IMR-90 (cell line): ENCODE data around the gene ME2. TPM values are rescaled to one million over a fixed set of nuclear protein-coding genes. Genes with fewer than 3 reads are reported as not detected.

Experiments
- ATAC-seq: fragments of 200-7000 bp; cut with Tn5 transposase; 2 replicates; pipeline ENCODE4 v1.9.1; 2020; ENCODE audit warnings: low read depth, mild to moderate bottlenecking, moderate library complexity
- BruUV-seq: library from RNA; stranded (reverse); fragments of 400-500 nt; replicated peaks from 2 replicates; lab custom pipeline; 2021; lab: Mats Ljungman, UMichigan
- CTCF ChIA-PET: fragments of 300-600 bp; formaldehyde crosslinking; extraction: SDS; loops from one replicate; lab custom pipeline; 2021; ENCODE audit warnings: antibody characterized with exemption; lab: Yijun Ruan, JAX
- POLR2A ChIA-PET: fragments of 300-600 bp; sonication (Branson Sonifier 250); formaldehyde crosslinking; loops from one replicate; lab custom pipeline; 2022; ENCODE audit warnings: antibody characterized with exemption; ENCODE audit not compliant: unreplicated experiment; lab: Charles Lee
- DNase-seq: peaks from one replicate; pipeline ENCODE4 v3.0.0; 2013
- H2AFZ ChIP-seq: replicated peaks from 2 replicates; pipeline ENCODE3; 2013; ENCODE audit warnings: low read length, mild to moderate bottlenecking; ENCODE audit not compliant: poor library complexity
- H2AK5ac ChIP-seq: 2 replicates; pipeline ENCODE4 v1.6.1; 2013; ENCODE audit warnings: low read depth, low read length, inconsistent platforms
- H2AK9ac ChIP-seq: replicated peaks from 2 replicates; pipeline ENCODE3; 2013; ENCODE audit warnings: mild to moderate bottlenecking, low read depth, low read length, moderate library complexity; ENCODE audit not compliant: poor library complexity
- H2BK120ac ChIP-seq: 2 replicates; pipeline ENCODE4 v1.6.1; 2013; ENCODE audit warnings: low read depth, low read length, inconsistent platforms
- H2BK15ac ChIP-seq: 3 replicates; pipeline ENCODE4 v1.6.1; 2013; ENCODE audit warnings: low read depth, low read length, inconsistent platforms
- H2BK20ac ChIP-seq: 2 replicates; pipeline ENCODE4 v1.6.1; 2013; ENCODE audit warnings: low read depth, mild to moderate bottlenecking, inconsistent platforms, low read length, moderate library complexity
- H2BK5ac ChIP-seq: 2 replicates; pipeline ENCODE4 v1.6.1; 2013; ENCODE audit warnings: mild to moderate bottlenecking, low read depth, low read length, inconsistent platforms; ENCODE audit not compliant: poor library complexity, severe bottlenecking
- H3K14ac ChIP-seq: replicated peaks from 2 replicates; pipeline ENCODE4 v1.6.1; 2013; ENCODE audit warnings: low read depth, low read length, inconsistent platforms
- H3K18ac ChIP-seq: 2 replicates; pipeline ENCODE4 v1.6.1; 2013; ENCODE audit warnings: low read depth, low read length, control low read depth
- H3K23ac ChIP-seq: 2 replicates; pipeline ENCODE4 v1.6.1; 2013; ENCODE audit warnings: low read depth, low read length, inconsistent platforms
- H3K27ac ChIP-seq: 2 replicates; pipeline ENCODE4 v1.5.1; 2013; ENCODE audit warnings: mild to moderate bottlenecking, control low read depth, low read length; ENCODE audit not compliant: insufficient read depth
- H3K27me3 ChIP-seq: 2 replicates; pipeline ENCODE4 v1.6.1; 2013; ENCODE audit warnings: low read length; ENCODE audit not compliant: control insufficient read depth, insufficient read depth
- H3K36me3 ChIP-seq: 2 replicates; pipeline ENCODE4 v1.6.1; 2013; ENCODE audit warnings: low read length, mixed read lengths; ENCODE audit not compliant: control insufficient read depth, insufficient read depth
- H3K4ac ChIP-seq: 2 replicates; pipeline ENCODE4 v1.6.1; 2013; ENCODE audit warnings: low read depth, low read length, inconsistent platforms
- H3K4me1 ChIP-seq: 2 replicates; pipeline ENCODE4 v1.6.1; 2013; ENCODE audit warnings: low read length, mixed read lengths; ENCODE audit not compliant: control insufficient read depth, insufficient read depth
- H3K4me2 ChIP-seq: 2 replicates; pipeline ENCODE4 v1.6.1; 2013; ENCODE audit warnings: low read depth, mild to moderate bottlenecking, control low read depth, low read length, moderate library complexity
- H3K4me3 ChIP-seq: 2 replicates; pipeline ENCODE4 v1.5.1; 2013; ENCODE audit warnings: low read depth, mild to moderate bottlenecking, control low read depth, low read length, moderate library complexity; ENCODE audit not compliant: insufficient read depth
- H3K56ac ChIP-seq: 2 replicates; pipeline ENCODE4 v1.6.1; 2013; ENCODE audit warnings: low read length, inconsistent platforms; ENCODE audit not compliant: insufficient read depth; ENCODE audit errors: extremely low read depth
- H3K79me1 ChIP-seq, 2 experiments: 2 replicates each; pipeline ENCODE4 v1.6.1; 2013; ENCODE audit warnings: low read length in 2 of 2, inconsistent platforms in 1 of 2, low read depth in 1 of 2
- H3K9ac ChIP-seq: 2 replicates; pipeline ENCODE4 v1.6.1; 2013; ENCODE audit warnings: low read depth, low read length, control low read depth
- H3K9me1 ChIP-seq: 2 replicates; pipeline ENCODE4 v1.6.1; 2013; ENCODE audit warnings: low read length, inconsistent platforms; ENCODE audit not compliant: insufficient read depth
- H3K9me3 ChIP-seq: 2 replicates; pipeline ENCODE4 v1.6.1; 2013; ENCODE audit warnings: low read length; ENCODE audit not compliant: control insufficient read depth, insufficient read depth
- H4K20me1 ChIP-seq: 2 replicates; pipeline ENCODE4 v1.6.1; 2013; ENCODE audit warnings: low read length, inconsistent platforms; ENCODE audit not compliant: insufficient read depth
- H4K5ac ChIP-seq: 2 replicates; pipeline ENCODE4 v1.6.1; 2013; ENCODE audit warnings: mild to moderate bottlenecking, low read depth, low read length, control low read depth
- H4K8ac ChIP-seq, 2 experiments: 2 replicates each; pipeline ENCODE4 v1.6.1; 2013; ENCODE audit warnings: low read depth in 2 of 2, low read length in 2 of 2, control low read depth in 1 of 2, inconsistent platforms in 1 of 2
- H4K91ac ChIP-seq: 2 replicates; pipeline ENCODE4 v1.6.1; 2013; ENCODE audit warnings: low read depth, low read length, inconsistent platforms; ENCODE audit not compliant: insufficient read depth
- BHLHE40 ChIP-seq: fragments of 150-350 bp; IDR thresholded peaks from 2 replicates; pipeline ENCODE4 v1.6.1; 2016; ENCODE audit warnings: mild to moderate bottlenecking, low read depth, low read length
- CHD1 ChIP-seq: IDR thresholded peaks from 2 replicates; pipeline ENCODE4 v1.6.1; 2012; ENCODE audit warnings: low read depth, low read length, improper control_type of control experiment
- FOS ChIP-seq: fragments of 150-350 bp; IDR thresholded peaks from 2 replicates; pipeline ENCODE4 v1.6.1; 2016; ENCODE audit warnings: low read depth, low read length
- MAFK ChIP-seq: IDR thresholded peaks from 2 replicates; pipeline ENCODE4 v1.6.1; 2012; ENCODE audit warnings: low read depth, low read length, improper control_type of control experiment
- MAZ ChIP-seq: IDR thresholded peaks from 2 replicates; pipeline ENCODE4 v1.6.1; 2012; ENCODE audit warnings: low read depth, mild to moderate bottlenecking, low read length, improper control_type of control experiment, moderate library complexity, borderline replicate concordance
- MXI1 ChIP-seq: IDR thresholded peaks from 2 replicates; pipeline ENCODE4 v1.6.1; 2012; ENCODE audit warnings: low read depth, mild to moderate bottlenecking, low read length, moderate library complexity, borderline replicate concordance
- POLR2A ChIP-seq: IDR thresholded peaks from 2 replicates; pipeline ENCODE4 v1.6.1; 2012; ENCODE audit warnings: mild to moderate bottlenecking, low read depth, low read length
- RCOR1 ChIP-seq: IDR thresholded peaks from 2 replicates; pipeline ENCODE4 v1.6.1; 2012; ENCODE audit warnings: mild to moderate bottlenecking, low read length, improper control_type of control experiment; ENCODE audit not compliant: insufficient replicate concordance
- SMC3 ChIP-seq: fragments of 150-350 bp; IDR thresholded peaks from 2 replicates; pipeline ENCODE4 v1.6.1; 2016; ENCODE audit warnings: low read depth, mild to moderate bottlenecking, antibody characterized with exemption, low read length, moderate library complexity
- WGBS, 2 experiments: methylation state at CpG; one replicate each; pipeline versions ENCODE4 v1.1.5 to v1.1.7; 2013; ENCODE audit warnings: missing lambda C conversion rate in 2 of 2; ENCODE audit not compliant: insufficient read length in 1 of 2; ENCODE audit errors: extremely low coverage in 2 of 2; 5-methylcytosine and 5-hydroxymethylcytosine counted together
- dilution Hi-C: fragments of 300-500 bp; cut with HindIII; formaldehyde crosslinking; loops from one replicate; pipeline ENCODE4 v1.14.3; 2018; ENCODE audit warnings: low sequenced_read_pairs; ENCODE audit not compliant: unreplicated experiment
- in situ Hi-C: fragments of 300-500 bp; cut with MboI; formaldehyde crosslinking; loops from 3 replicates; pipeline ENCODE4 v1.14.3; 2019; ENCODE audit warnings: low sequenced_read_pairs, inconsistent platforms, mixed read lengths
- intact Hi-C: fragments of 100-400 bp; cut with micrococcal nuclease; formaldehyde crosslinking; loops from 2 replicates; pipeline ENCODE4 v1.10.0; 2022
- polyA plus RNA-seq, 3 experiments: library from polyadenylated mRNA; depleted of rRNA; stranded (reverse); fragments of >200 nt; gene quantifications; 2 replicates each; pipeline ENCODE4 v1.2.3, GENCODE V29; 2012; ENCODE audit warnings: low replicate concordance in 1 of 3
- total RNA-seq: library from RNA; depleted of rRNA; stranded (reverse); fragments of >200 nt; gene quantifications from 2 replicates; pipeline ENCODE4 v1.2.3, GENCODE V29; 2012
- TF ChIP-seq, protein P1 (sequence below): conservative IDR thresholded peaks from 2 replicates; pipeline ENCODE4 v1.5.1; 2012; ENCODE audit warnings: mild to moderate bottlenecking, low read depth, low read length, improper control_type of control experiment

Gene ME2
- total and polyA plus RNA-seq, 2 of the 4 experiments (the other 2 are of a cell fraction), result 29.7 to 32.6 TPM

DNA sequence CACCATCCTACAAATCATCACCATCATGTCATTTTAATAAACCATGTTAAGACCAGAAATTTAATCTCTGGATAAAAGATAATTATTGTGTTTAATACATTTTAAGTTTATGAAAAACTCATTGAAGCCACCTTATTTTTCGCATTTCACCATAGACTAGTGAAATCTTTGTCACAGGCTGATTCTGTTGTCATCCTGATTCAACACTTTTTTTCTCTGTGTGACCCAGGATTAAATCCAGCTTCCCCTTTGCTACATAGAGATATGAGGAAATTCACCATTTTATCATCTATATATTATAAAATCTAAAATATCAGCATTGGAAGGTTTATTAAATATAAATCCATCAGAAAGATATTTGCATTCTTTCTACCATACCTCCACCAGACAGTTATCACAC, 29.9 kb upstream of the ME2 start:
- no peak overlapping the region for H3K56ac ChIP-seq
- H4K20me1 ChIP-seq, result no peaks in the 10 kb centered on the region
- dilution Hi-C loops (no loop called here), intact Hi-C loops (no loop called here), in situ Hi-C loops (no loop called here)
- H3K79me1 ChIP-seq, result no peaks in the 10 kb centered on the region
- DNase-seq, result no peak
- H2BK5ac ChIP-seq, result no peak overlapping the region
- no CpG with 5 or more reads among the region's 1 CpG for WGBS, 2 experiments
- H4K91ac ChIP-seq, result no peak overlapping the region
- H3K4me1 ChIP-seq, result no peaks in the 10 kb centered on the region
- TF ChIP-seq BHLHE40 (no peak), SMC3 (no peak), MXI1 (no peak), POLR2A (no peak), MAFK (no peak), MAZ (no peak), FOS (no peak), RCOR1 (no peak), CHD1 (no peak)
- TF ChIP-seq, protein P1, sequence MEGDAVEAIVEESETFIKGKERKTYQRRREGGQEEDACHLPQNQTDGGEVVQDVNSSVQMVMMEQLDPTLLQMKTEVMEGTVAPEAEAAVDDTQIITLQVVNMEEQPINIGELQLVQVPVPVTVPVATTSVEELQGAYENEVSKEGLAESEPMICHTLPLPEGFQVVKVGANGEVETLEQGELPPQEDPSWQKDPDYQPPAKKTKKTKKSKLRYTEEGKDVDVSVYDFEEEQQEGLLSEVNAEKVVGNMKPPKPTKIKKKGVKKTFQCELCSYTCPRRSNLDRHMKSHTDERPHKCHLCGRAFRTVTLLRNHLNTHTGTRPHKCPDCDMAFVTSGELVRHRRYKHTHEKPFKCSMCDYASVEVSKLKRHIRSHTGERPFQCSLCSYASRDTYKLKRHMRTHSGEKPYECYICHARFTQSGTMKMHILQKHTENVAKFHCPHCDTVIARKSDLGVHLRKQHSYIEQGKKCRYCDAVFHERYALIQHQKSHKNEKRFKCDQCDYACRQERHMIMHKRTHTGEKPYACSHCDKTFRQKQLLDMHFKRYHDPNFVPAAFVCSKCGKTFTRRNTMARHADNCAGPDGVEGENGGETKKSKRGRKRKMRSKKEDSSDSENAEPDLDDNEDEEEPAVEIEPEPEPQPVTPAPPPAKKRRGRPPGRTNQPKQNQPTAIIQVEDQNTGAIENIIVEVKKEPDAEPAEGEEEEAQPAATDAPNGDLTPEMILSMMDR, result no peak
- H3K27me3 ChIP-seq, result no peaks in the 10 kb centered on the region; the same call in 1 of the 2 replicates
- ChIA-PET CTCF (no interaction called here), POLR2A (no interaction called here)
- H3K4me2 ChIP-seq, result no peak overlapping the region
- H3K27ac ChIP-seq, result no peak overlapping the region
- no peak overlapping the region for H3K4me3 ChIP-seq
- H4K5ac ChIP-seq, result no peak overlapping the region
- H3K36me3 ChIP-seq, result no peaks in the 10 kb centered on the region
- ATAC-seq, result no peak
- no peak overlapping the region for H2BK15ac ChIP-seq
- no peak overlapping the region for H2BK20ac ChIP-seq
- H2AFZ ChIP-seq, result no peak overlapping the region
- no peak overlapping the region for H2AK5ac ChIP-seq
- H3K9me1 ChIP-seq, result no peaks in the 10 kb centered on the region
- no peaks in the 10 kb centered on the region for H3K9me3 ChIP-seq
- H3K14ac ChIP-seq, result no peak overlapping the region
- no peak overlapping the region for H3K23ac ChIP-seq
- no peak overlapping the region for H4K8ac ChIP-seq
- H3K18ac ChIP-seq, result no peak overlapping the region
- BruUV-seq, result no TSS peak
- no peak overlapping the region for H2BK120ac ChIP-seq
- no peak overlapping the region for H3K4ac ChIP-seq
- no peak overlapping the region for H3K9ac ChIP-seq
- no peak overlapping the region for H2AK9ac ChIP-seq
